Effector memory CD8-positive, alpha-beta T cell (primary cell): ENCODE data around the gene SPRY4.
A peak's percentile ranks its signal among the peaks of the same experiment; 100 is the strongest.
"Not testable (repeated sequence)": the region's sequence is repeated elsewhere in the genome, so short reads cannot be mapped to it uniquely, and the experiment has no call there.

Source experiments
- ATAC-seq: fragments of 150-1000 bp; cut with Tn5 transposase; replicated peaks from 2 replicates; pipeline ENCODE4 v1.10.0; 2021; ENCODE audit warnings: mild to moderate bottlenecking, moderate library complexity
- DNase-seq, 3 experiments: peaks; one replicate each; pipeline ENCODE4 v3.0.0; 2021
- H3K27ac Mint-ChIP-seq, 2 donors: one replicate each; pipeline ENCODE4 v1.8.0; 2022; ENCODE audit warnings: mild to moderate bottlenecking in 2 of 2, mixed read lengths in 2 of 2, moderate library complexity in 2 of 2
- H3K27me3 Mint-ChIP-seq, 2 donors: one replicate each; pipeline ENCODE4 v1.8.0; 2022; ENCODE audit warnings: mixed read lengths in 2 of 2
- H3K36me3 Mint-ChIP-seq: one replicate; pipeline ENCODE4 v1.8.0; 2022; ENCODE audit warnings: mild to moderate bottlenecking, moderate library complexity, mixed read lengths; ENCODE audit not compliant: insufficient read depth
- H3K4me1 Mint-ChIP-seq, 2 donors: one replicate each; pipeline ENCODE4 v1.8.0; 2022; ENCODE audit warnings: low read depth in 2 of 2, mixed read lengths in 2 of 2
- H3K4me3 Mint-ChIP-seq, 2 donors: one replicate each; pipeline ENCODE4 v1.8.0; 2022; ENCODE audit warnings: mild to moderate bottlenecking in 2 of 2, mixed read lengths in 2 of 2, moderate library complexity in 2 of 2
- H3K9me3 Mint-ChIP-seq, 2 donors: one replicate each; pipeline ENCODE4 v1.8.0; 2022; ENCODE audit warnings: mixed read lengths in 2 of 2
- total RNA-seq, 9 experiments: gene quantifications; one replicate each; lab custom pipeline; 2026; lab: John Stamatoyannopoulos, UW

The SPRY4 gene
- total RNA-seq, result 0.06 to 5.9 (median 4.3) reads per million in 9 experiments

DNA sequence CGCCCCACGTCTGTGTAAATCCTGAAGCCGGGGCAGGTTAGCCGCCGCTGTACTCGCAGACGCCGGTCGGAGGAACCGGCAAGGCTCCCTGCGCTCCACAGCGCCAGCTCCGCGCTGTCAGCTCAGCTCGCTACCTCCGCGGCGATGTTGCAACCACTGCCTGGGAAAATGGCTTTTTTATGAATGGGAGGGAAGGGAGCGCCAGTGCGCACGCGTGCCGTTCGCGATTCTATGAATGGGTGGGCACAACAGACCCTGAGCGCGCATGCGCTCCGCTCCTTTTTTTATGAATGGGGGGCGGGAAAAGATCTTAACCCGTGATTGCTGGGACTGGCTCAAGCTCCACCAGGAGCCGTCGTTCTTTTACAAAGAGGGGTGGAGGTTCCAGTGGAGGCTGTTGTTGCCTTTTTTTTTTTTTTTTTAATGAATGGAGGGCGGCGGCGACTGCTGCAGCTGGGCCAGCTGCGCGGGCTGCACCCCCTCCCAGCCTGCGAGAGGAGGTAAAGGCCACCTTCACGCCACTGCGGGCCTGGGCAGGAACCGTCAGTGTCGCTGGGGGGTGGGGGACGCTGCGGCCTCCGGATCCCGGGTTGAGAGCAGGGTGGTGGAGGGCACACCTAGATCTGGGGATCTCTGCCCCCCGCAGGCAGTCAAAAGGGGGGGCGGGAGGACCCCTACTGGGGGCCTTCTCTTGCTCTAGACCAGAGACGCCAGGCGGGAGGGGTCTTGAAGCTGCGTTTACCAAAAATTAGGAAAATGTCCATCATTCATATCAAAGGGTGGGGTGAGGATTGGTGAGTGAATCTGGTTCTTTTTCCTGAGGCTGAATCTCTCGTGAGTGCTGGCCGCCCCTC lies at the start of gene SPRY4:
TSS of gene SPRY4 (minus strand) at position 151 of the 854 bp plus-strand sequence. CDS start 9,913 bp downstream, outside the sequence.
- ATAC-seq (peak; percentile 80), DNase-seq (peak; percentile 60 to 70 (median 62))
- Mint-ChIP-seq H3K4me3 (peak within 1 kb of the TSS; percentile 88 to 89), H3K27ac (peak within 1 kb of the TSS in 1 of 2 donors; percentile 51), H3K9me3 (no peaks in the 10 kb centered on the region), H3K4me1 (peaks cover 20 to 22% of the 10 kb centered on the region in 2 donors), H3K27me3 (peaks cover 69 to 91% of the 10 kb centered on the region in 2 donors), H3K36me3 (peaks cover 8% of the 10 kb centered on the region)

GRCh38 chr5:142368529-142368928 lies 43.7 kb upstream of the SPRY4 start:
- Mint-ChIP-seq H3K9me3 (no peaks in the 10 kb centered on the region), H3K4me1 (peaks cover 0 to 6% of the 10 kb centered on the region in 2 donors), H3K27me3 (peaks cover 0 to 7% of the 10 kb centered on the region in 2 donors), H3K4me3 (no peak overlapping the region), H3K27ac (no peak overlapping the region), H3K36me3 (no peaks in the 10 kb centered on the region)
- DNase-seq (no peak), ATAC-seq (no peak)

GRCh38 chr5:142366007-142366406 lies 41.2 kb upstream of the SPRY4 start:
- DNase-seq (no peak), ATAC-seq (no peak)
- Mint-ChIP-seq H3K4me3 (no peak overlapping the region), H3K27me3 (peaks cover 0 to 7% of the 10 kb centered on the region in 2 donors), H3K27ac (no peak overlapping the region), H3K36me3 (no peaks in the 10 kb centered on the region), H3K4me1 (peaks cover 0 to 6% of the 10 kb centered on the region in 2 donors), H3K9me3 (no peaks in the 10 kb centered on the region)

- H3K4me1 Mint-ChIP-seq, result peaks cover 5 to 8% of the 10 kb centered on the region in 2 donors
- no peak overlapping the region for H3K4me3 Mint-ChIP-seq
- no peak overlapping the region for H3K27ac Mint-ChIP-seq
- ATAC-seq (no peak), DNase-seq (no peak)
- H3K36me3 Mint-ChIP-seq, result no peaks in the 10 kb centered on the region
- no peaks in the 10 kb centered on the region for H3K9me3 Mint-ChIP-seq
- peaks cover 0 to 7% of the 10 kb centered on the region in 2 donors for H3K27me3 Mint-ChIP-seq
Measured at GRCh38 chr5:142364251-142365145, 39.7 kb upstream of the SPRY4 start.

DNA sequence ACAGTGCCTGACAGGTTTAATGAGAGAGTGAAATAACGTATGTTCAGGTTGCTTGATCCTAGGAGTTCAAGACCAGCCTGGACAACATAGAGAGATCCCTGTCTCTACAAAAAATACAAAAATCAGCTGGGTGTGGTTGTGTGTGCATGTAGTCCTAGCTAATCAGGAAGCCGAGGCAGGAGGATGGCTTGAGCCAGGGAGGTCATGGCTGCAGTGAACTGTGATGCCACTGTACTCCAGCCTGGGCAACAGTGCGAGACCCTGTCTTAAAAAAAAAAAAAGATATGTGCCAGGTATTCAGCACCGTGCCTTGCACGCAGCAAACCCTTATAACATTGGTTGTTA lies 38.8 kb upstream of the SPRY4 start:
- DNase-seq (no peak), ATAC-seq (no peak)
- no peaks in the 10 kb centered on the region for H3K36me3 Mint-ChIP-seq
- peak overlapping the region in 1 of 2 donors; percentile 6 for H3K27ac Mint-ChIP-seq
- no peak overlapping the region for H3K4me3 Mint-ChIP-seq
- H3K4me1 Mint-ChIP-seq, result peaks cover 6 to 8% of the 10 kb centered on the region in 2 donors
- H3K27me3 Mint-ChIP-seq, result peaks cover 0 to 7% of the 10 kb centered on the region in 2 donors
- no peaks in the 10 kb centered on the region for H3K9me3 Mint-ChIP-seq

DNA sequence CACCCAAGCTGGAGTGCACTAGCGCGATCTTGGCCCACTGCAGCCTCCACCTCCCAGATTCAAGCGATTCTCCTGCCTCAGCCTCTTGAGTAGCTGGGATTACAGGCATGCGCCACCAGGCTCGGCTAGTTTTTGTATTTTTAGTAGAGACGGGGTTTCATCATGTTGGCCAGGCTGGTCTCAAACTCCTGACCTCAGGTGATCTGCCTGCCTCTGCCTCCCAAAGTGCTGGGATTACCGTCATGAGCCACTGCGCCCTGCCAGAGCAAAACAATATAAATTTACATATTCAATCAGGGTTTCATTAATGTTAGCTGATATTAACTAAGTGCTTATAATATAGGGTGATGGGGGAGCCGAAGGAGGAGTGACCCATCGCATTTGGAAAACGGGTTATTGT lies 37.4 kb upstream of the SPRY4 start:
- H3K4me3 Mint-ChIP-seq, DNase-seq, H3K9me3 Mint-ChIP-seq, ATAC-seq, H3K36me3 Mint-ChIP-seq, H3K27ac Mint-ChIP-seq, H3K27me3 Mint-ChIP-seq: not testable (repeated sequence)
- peaks cover 15 to 17% of the 10 kb centered on the region in 2 donors for H3K4me1 Mint-ChIP-seq

- H3K27ac Mint-ChIP-seq, result no peak overlapping the region
- no peak for ATAC-seq
- H3K9me3 Mint-ChIP-seq, result no peaks in the 10 kb centered on the region
- no peak overlapping the region for H3K4me3 Mint-ChIP-seq
- peaks cover 19 to 21% of the 10 kb centered on the region in 2 donors for H3K4me1 Mint-ChIP-seq
- DNase-seq, result no peak
- peaks cover 14% of the 10 kb centered on the region for H3K36me3 Mint-ChIP-seq
- no peaks in the 10 kb centered on the region for H3K27me3 Mint-ChIP-seq
Measured at GRCh38 chr5:142360607-142361120, 35.8 kb upstream of the SPRY4 start.

GRCh38 chr5:142360051-142360498 lies 35.3 kb upstream of the SPRY4 start:
- no peak for DNase-seq
- Mint-ChIP-seq H3K36me3 (peaks cover 14% of the 10 kb centered on the region), H3K9me3 (no peaks in the 10 kb centered on the region), H3K4me1 (peaks cover 19 to 21% of the 10 kb centered on the region in 2 donors), H3K4me3 (no peak overlapping the region), H3K27ac (no peak overlapping the region), H3K27me3 (no peaks in the 10 kb centered on the region)
- ATAC-seq, result no peak

DNA sequence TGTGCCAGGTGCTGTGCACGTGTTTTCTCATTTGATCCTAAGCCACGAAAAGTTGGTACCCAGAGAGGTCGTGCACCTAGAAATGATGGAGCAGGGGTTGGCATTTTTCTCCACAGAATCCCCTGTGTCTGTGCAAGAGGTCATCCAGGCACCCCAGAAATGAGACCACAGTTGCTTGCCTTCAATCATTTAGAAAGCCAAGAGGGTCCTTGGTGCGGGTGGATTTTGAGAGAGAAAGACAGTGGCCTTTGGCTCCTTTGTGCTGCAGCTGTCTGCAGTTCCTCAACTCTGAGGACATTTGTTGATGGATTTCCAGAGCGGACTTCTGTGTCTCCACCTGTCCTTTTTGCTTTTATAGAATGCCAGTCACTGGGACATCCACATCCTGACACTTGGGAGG lies 33.8 kb upstream of the SPRY4 start:
- Mint-ChIP-seq H3K9me3 (no peaks in the 10 kb centered on the region), H3K36me3 (peaks cover 14% of the 10 kb centered on the region), H3K4me1 (peaks cover 19 to 21% of the 10 kb centered on the region in 2 donors), H3K27me3 (no peaks in the 10 kb centered on the region), H3K27ac (no peak overlapping the region), H3K4me3 (no peak overlapping the region)
- DNase-seq (no peak), ATAC-seq (no peak)

DNA sequence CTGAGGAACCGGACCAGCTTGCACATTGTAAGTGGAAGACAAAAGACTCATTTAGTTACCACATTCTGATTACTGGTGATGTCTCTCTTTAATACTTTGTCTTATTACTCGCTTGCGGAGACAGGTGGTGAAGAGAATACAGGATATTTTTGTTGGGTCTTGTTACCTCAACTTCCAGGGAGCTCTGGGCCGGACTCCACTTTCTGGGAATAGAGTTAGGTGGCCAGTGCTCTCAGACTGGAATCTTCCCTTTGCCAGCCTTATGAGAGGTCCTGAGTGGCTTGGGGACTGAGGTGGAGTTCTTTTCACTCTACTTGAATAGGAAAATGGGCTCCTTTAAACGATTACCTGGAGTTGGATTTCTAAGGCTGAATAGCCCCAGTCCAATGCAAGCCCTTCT lies 33.3 kb upstream of the SPRY4 start:
- ATAC-seq (no peak), DNase-seq (no peak)
- Mint-ChIP-seq H3K9me3 (no peaks in the 10 kb centered on the region), H3K36me3 (peaks cover 14% of the 10 kb centered on the region), H3K27me3 (no peaks in the 10 kb centered on the region), H3K4me1 (peaks cover 19 to 21% of the 10 kb centered on the region in 2 donors), H3K27ac (peak overlapping the region in 1 of 2 donors; percentile 85), H3K4me3 (peak overlapping the region; percentile 79 to 81)

- Mint-ChIP-seq H3K36me3 (peaks cover 14% of the 10 kb centered on the region), H3K27me3 (no peaks in the 10 kb centered on the region), H3K4me3 (peak overlapping the region; percentile 79 to 81), H3K27ac (peak overlapping the region; percentile 76 to 85), H3K4me1 (peaks cover 19 to 21% of the 10 kb centered on the region in 2 donors), H3K9me3 (no peaks in the 10 kb centered on the region)
- ATAC-seq (no peak), DNase-seq (no peak)
Measured at GRCh38 chr5:142357469-142358090, 32.8 kb upstream of the SPRY4 start.

DNA sequence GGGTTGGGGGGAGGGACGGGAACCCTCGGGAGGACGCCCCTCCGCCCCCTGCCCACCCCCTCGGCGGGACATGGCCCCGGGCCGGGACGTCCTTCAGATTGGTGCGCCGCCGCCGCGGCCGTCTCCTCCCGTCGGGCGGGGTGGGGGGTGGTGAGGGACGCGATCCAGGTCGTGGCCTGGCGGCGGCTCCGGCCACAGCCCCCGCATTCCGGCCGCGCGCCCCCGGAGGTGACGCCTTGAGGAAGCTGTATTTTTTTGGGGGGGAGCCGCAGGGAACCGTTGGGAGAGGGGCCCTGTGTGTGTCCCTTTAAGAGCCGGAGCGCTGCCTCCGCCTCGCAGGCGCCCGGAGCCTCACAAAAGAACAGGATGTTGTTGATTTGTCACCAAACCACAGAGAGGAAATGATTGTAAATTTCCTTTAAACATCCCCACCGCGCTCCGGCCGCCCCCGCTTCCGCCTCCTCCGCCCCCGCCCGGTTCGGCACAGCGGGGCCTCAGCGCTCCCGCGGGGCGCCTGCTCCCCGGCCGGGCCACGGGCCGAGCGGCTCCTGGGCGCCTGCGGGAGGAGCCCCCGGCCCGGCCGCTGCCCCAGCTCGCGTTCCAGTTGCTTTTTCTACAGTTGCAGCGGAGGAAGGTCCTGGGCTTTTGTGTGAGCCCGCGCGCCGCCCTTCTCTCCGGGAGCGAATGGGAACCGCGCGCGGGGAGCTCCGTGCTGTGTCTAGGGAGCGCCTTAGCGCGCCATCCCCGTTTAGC lies 32.1 kb upstream of the SPRY4 start:
- DNase-seq, result peak; percentile 82 to 83 (median 83)
- Mint-ChIP-seq H3K27me3 (no peaks in the 10 kb centered on the region), H3K27ac (peak overlapping the region; percentile 76 to 85), H3K4me1 (peaks cover 19 to 21% of the 10 kb centered on the region in 2 donors), H3K36me3 (peaks cover 14% of the 10 kb centered on the region), H3K9me3 (no peaks in the 10 kb centered on the region), H3K4me3 (peak overlapping the region; percentile 79 to 81)
- ATAC-seq, result peak; percentile 92
